ENCODE data around the gene EIF4EBP2. TPM values are rescaled to one million over a fixed set of nuclear protein-coding genes. Genes with fewer than 3 reads are reported as not detected.
A peak's percentile ranks its signal among the peaks of the same experiment; 100 is the strongest.

Gene EIF4EBP2
- total and polyA plus RNA-seq, 8 donors: 63.8 to 81.4 (median 77.5) TPM

DNA sequence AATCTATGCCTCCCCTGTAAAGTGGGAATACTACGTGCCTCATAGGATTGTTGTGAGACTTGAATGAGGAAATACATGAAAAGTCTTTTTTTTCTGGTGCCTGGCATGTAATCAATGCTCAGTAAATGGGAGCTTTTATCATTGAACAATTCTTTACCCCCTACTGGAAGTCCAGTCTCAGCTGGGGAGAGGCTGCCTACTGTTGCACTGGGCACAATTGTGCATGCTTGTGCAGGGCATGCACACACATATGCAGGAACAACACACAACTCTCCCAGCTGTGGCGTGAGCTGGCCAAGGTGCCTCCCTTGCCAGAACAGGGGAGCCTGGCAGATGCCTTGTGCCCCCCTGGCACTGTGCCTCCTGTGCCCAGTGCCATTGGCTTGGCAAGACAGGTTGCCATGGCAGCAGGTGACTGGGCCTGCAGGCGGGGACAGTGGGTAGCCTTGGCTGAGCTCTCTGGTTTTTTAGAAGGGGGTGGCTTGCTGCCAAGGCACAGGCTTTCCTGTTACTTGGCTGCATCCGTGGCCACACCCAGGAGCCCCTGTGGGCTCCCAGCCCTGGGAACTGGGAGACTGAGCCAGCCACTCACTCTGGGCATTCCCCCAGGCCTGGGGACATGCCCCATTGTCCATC, 58.5 kb downstream of the EIF4EBP2 start:
- H3K27ac ChIP-seq: peak overlapping the region in 1 of 2 donors; percentile 11
- H3K27me3 ChIP-seq: peaks cover 0 to 26% of the 10 kb centered on the region in 2 donors
- no peaks in the 10 kb centered on the region for H3K9me3 ChIP-seq
- H3K36me3 ChIP-seq: no peaks in the 10 kb centered on the region
- no peak overlapping the region for H3K4me3 ChIP-seq
- intact Hi-C loops (cut with DNase I): loop anchor here in 1 of 2 donors (5.0 to 10.0 kb wide), 2 partner anchors 80 to 292 kb away; no protein-coding TSS in a partner anchor
- ATAC-seq (no peak), DNase-seq (no peak)
- TF ChIP-seq, protein P1, sequence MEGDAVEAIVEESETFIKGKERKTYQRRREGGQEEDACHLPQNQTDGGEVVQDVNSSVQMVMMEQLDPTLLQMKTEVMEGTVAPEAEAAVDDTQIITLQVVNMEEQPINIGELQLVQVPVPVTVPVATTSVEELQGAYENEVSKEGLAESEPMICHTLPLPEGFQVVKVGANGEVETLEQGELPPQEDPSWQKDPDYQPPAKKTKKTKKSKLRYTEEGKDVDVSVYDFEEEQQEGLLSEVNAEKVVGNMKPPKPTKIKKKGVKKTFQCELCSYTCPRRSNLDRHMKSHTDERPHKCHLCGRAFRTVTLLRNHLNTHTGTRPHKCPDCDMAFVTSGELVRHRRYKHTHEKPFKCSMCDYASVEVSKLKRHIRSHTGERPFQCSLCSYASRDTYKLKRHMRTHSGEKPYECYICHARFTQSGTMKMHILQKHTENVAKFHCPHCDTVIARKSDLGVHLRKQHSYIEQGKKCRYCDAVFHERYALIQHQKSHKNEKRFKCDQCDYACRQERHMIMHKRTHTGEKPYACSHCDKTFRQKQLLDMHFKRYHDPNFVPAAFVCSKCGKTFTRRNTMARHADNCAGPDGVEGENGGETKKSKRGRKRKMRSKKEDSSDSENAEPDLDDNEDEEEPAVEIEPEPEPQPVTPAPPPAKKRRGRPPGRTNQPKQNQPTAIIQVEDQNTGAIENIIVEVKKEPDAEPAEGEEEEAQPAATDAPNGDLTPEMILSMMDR (IDR thresholded peaks at IDR 0.05): no peak
- H3K4me1 ChIP-seq: peaks cover 10 to 27% of the 10 kb centered on the region in 2 donors

DNA sequence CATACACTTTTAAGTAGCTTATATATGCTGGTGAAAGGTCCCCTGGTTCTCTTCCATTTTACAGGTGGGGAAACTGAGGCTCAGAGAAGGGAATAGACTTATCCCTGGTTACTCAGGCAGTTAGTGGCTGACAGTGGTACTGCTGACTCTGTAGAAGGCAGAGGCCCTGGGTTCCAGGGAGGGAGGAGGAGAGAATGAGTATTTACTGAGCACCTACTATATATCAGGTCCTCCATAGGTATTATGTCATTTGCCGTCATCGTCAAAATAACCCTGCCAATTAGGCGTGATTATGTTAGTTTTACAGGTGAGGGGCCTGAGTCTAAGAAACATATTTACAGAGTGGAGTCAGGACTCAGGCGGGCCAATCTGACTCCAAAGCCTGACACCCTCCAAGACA, 61.3 kb downstream of the EIF4EBP2 start:
- DNase-seq (no peak), ATAC-seq (no peak)
- intact Hi-C loops (cut with DNase I): loop anchor here in 1 of 2 donors (10.0 kb wide), 1 partner anchor 290 kb away; no protein-coding TSS in a partner anchor
- Histone ChIP-seq H3K36me3 (no peaks in the 10 kb centered on the region), H3K9me3 (no peaks in the 10 kb centered on the region), H3K27me3 (no peaks in the 10 kb centered on the region), H3K27ac (no peak overlapping the region), H3K4me3 (no peak overlapping the region), H3K4me1 (peaks cover 0 to 14% of the 10 kb centered on the region in 2 donors)
- TF ChIP-seq, protein P1 (IDR thresholded peaks at IDR 0.05): no peak

DNA sequence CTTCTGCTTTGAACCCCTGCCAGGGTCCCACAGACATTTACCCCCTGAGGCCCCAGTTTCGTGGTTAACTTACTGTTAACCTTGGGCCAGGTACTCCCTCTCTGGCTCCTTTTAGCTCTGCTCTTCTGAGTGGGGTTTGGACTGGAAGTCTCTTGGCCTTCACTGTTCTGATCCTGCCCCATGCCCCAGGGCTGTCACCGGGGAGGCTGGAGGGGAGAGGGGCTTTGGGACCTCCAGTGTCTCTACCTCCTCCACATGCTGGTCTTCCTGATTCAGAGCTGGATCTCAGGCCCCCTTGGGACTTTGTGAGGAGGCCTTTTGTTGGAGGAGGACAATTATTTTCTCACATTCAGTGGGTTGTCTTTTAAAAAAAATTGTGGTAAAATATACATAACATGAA, 61.9 kb downstream of the EIF4EBP2 start:
- H3K9me3 ChIP-seq: no peaks in the 10 kb centered on the region
- no peak for ATAC-seq
- no peak overlapping the region for H3K27ac ChIP-seq
- intact Hi-C loops (cut with DNase I): loop anchor here in 1 of 2 donors (10.0 kb wide), 1 partner anchor 289 kb away; no protein-coding TSS in a partner anchor
- no peaks in the 10 kb centered on the region for H3K36me3 ChIP-seq
- peaks cover 0 to 14% of the 10 kb centered on the region in 2 donors for H3K4me1 ChIP-seq
- DNase-seq: no peak
- no peak overlapping the region for H3K4me3 ChIP-seq
- TF ChIP-seq, protein P1 (IDR thresholded peaks at IDR 0.05): no peak
- H3K27me3 ChIP-seq: no peaks in the 10 kb centered on the region

DNA sequence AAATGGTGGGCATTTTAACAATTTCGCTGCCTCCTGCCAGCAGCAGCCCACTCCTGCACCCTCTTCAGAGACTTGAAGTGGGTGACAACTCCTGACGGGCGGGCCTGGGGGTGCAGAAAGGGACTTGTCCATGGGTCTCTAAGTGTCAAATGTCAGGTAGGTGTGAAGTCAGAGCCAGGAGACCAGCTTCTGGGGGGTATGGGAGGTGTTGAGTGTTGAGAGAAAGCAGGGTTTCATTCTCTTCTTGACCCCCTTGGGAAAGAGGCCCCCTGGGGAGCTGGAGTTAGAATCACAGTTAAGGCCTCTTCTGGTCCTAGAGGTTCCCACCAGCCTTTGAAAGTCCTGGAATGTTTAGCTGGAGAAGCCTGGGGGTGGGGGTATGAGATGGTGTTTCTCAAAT, 63.0 kb downstream of the EIF4EBP2 start:
- ATAC-seq: no peak
- intact Hi-C loops (cut with DNase I): loop anchor here in 1 of 2 donors (10.0 kb wide), 1 partner anchor 288 kb away; no protein-coding TSS in a partner anchor
- Histone ChIP-seq H3K9me3 (no peaks in the 10 kb centered on the region), H3K36me3 (no peaks in the 10 kb centered on the region), H3K4me1 (peaks cover 0 to 10% of the 10 kb centered on the region in 2 donors), H3K4me3 (no peak overlapping the region), H3K27me3 (no peaks in the 10 kb centered on the region), H3K27ac (no peak overlapping the region)
- TF ChIP-seq, protein P1 (IDR thresholded peaks at IDR 0.05): no peak
- no peak for DNase-seq

DNA sequence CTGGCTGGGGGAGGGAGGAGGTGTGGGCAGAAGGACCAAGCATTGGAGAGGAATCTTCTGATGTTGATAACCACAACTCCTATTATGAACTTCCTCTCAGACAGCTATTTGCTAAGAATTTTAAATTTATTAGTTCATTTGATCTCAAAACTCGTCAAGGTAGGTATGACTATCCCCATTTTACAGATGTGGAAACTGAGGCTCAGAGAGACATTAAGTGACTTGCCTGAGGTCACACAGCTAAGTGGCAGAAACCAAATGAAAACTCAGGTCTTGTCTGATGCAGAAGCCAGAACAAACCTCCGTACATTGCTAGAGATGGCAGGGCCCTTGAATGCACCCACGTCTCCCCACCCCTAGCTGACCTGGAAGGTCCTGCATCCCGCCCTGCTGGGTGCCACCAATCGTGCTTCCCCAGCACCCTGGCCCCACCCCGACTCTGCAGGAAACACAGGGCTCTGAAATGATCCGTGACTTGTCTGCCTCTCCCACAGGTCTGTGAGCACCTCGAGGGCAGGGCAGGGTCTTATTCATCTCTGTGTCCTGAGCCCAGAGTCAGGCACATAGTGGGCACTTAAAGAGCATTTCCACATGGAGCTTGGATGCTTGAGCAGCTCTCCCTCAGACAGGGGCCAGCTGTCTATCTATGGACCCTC, 69.0 kb downstream of the EIF4EBP2 start:
- no peaks in the 10 kb centered on the region for H3K36me3 ChIP-seq
- H3K4me1 ChIP-seq: peaks cover 0 to 4% of the 10 kb centered on the region in 2 donors
- no peaks in the 10 kb centered on the region for H3K9me3 ChIP-seq
- no peak for ATAC-seq
- H3K4me3 ChIP-seq: no peak overlapping the region
- peaks cover 0 to 10% of the 10 kb centered on the region in 2 donors for H3K27me3 ChIP-seq
- TF ChIP-seq, protein P1 (IDR thresholded peaks at IDR 0.05): no peak
- H3K27ac ChIP-seq: no peak overlapping the region
- DNase-seq: no peak
- intact Hi-C loops (cut with DNase I): no loop called here

Measured in left lung (tissue), 10 donors.